Activated T-helper 1 cell treated with anti-CD3 and anti-CD28 coated beads, Interleukin-2, amount 50 U/mL, for 16 hours (primary cell): ENCODE data around the gene UBE2E3.
"Not testable (repeated sequence)": the region's sequence is repeated elsewhere in the genome, so short reads cannot be mapped to it uniquely, and the experiment has no call there.

Experiments
- DNase-seq, 2 donors: peaks; one replicate each; pipeline ENCODE4 v3.0.0-alpha.2; 2020; ENCODE audit warnings: low read depth in 1 of 2, low spot score in 1 of 2

Gene UBE2E3

GRCh38 chr2:181025004-181025403 is 44.6 kb downstream of the UBE2E3 start:
- DNase-seq: no peak

DNA sequence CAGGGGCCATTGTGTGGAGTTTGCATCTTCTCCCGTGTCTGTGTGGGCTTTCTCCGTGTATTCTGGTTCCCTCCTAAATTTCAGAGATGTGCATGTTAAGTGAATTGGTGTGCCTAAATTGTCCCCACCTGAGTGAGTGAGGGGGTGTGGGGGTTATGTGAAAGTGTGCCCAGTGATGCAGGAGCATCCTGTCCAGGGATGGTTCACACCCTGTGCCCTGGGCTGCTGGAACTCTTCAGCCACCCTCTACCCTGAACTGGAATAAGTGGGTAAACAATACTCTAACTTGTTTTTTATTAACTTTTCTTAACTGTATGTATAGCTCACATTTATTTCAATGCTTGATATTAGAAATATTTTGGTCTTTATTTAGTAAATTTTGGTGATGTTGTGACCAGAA is 56.0 kb downstream of the UBE2E3 start:
- DNase-seq: no peak

- no peak for DNase-seq
These were observed 56.6 kb downstream of the UBE2E3 start for GRCh38 chr2:181036848-181037603.

DNA sequence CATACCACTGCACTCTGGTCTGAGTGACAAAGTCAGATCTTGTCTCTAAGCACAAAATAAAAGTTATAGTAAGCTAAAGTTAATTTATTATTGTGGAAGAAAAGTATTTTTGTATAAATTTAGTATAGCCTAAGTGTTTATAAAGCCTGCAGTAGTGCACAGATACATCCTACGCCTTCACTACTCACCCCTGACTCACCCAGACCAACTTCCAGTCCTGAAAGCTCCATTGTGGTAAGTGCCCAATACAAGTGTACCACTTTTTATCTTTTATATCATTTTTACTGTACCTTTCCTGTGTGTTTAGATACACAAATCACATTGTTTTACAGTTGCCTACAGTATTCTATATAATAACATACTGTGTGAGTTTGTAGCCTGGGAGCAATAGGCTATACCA is 57.5 kb downstream of the UBE2E3 start:
- DNase-seq: no peak

GRCh38 chr2:181038796-181039195 is 58.4 kb downstream of the UBE2E3 start:
- DNase-seq: no peak

DNA sequence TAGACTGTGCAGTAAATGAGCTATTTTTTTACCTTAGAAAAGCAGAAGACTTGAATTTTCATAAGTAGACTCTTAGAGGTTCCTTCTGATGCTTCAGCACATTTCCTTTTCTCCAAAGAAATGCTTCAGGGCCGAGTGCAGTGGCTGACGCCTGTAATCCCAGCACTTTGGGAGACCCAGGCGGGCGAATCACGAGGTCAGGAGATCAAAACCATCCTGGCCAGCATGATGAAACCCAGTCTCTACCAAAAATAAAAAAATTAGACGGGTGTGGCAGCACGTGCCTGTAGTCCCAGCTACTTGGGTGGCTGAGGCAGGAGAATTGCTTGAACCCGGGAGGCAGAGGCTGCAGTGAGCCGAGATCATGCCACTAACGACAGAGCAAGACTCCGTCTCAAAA is 60.4 kb downstream of the UBE2E3 start:
- not testable (repeated sequence) for DNase-seq

- no peak for DNase-seq
These were observed 61.3 kb downstream of the UBE2E3 start for GRCh38 chr2:181041661-181042060.

DNA sequence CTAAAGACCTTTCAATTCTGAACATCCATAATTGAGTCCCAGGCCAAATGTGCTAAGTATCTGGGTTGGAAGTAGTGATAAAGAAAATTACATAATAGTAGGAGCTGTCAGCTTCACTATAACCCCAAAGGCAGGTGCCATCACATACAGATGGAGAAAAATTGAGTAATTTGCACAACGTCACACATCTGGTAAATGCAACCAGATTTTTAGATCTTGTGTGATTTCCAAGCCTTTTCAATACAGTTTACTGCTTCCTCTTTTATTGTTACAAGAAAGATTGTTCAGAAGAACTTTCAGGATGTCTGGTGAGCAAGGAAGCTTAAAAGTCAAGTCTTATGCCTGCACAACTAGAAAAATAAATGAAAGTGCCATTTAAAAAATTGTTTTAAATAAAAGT is 62.3 kb downstream of the UBE2E3 start:
- no peak for DNase-seq

- no peak for DNase-seq
These were observed 66.4 kb downstream of the UBE2E3 start for GRCh38 chr2:181046833-181047232.

DNA sequence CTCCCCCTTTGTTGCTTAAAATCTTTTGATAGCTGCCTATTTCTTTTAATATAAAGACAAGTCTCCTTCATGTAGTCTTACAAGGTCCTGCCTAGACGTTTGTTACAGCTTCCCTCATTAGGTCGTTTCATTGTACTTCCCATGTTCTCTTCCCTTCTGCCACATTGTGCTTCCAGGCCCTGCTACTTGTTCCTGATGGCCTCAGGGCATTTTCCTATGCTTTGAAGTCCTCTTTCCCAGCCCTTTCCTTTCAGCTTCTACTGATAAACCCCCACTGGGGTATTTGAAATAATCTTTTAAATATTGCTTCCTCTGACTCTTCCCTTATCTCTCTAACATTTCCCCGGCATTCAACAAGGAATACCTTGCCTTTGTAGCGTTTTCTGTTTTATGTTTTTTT is 67.4 kb downstream of the UBE2E3 start:
- DNase-seq: no peak

GRCh38 chr2:181051861-181052522 is 71.6 kb downstream of the UBE2E3 start:
- no peak for DNase-seq

GRCh38 chr2:181052523-181052891 is 72.1 kb downstream of the UBE2E3 start:
- no peak for DNase-seq

DNA sequence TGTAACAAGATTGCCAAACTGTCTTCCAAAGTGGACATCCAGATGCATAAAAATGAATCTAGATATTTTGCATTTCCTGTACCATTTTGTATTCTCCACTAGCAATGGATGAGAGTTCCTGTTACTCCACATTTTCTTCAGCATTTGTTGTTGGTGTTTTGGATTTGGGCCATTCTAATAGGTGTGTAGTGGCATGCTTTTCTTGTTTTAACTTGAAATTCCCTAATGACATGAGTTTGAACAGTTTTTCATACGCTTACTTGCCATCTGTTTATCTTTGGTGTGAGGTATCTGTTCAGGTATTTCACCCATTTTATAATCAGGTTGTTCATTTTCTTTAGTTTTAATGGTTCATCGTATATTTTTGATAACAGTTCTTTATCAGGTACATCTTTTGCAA is 73.9 kb downstream of the UBE2E3 start:
- no peak for DNase-seq

GRCh38 chr2:181054843-181055242 is 74.4 kb downstream of the UBE2E3 start:
- no peak for DNase-seq

DNA sequence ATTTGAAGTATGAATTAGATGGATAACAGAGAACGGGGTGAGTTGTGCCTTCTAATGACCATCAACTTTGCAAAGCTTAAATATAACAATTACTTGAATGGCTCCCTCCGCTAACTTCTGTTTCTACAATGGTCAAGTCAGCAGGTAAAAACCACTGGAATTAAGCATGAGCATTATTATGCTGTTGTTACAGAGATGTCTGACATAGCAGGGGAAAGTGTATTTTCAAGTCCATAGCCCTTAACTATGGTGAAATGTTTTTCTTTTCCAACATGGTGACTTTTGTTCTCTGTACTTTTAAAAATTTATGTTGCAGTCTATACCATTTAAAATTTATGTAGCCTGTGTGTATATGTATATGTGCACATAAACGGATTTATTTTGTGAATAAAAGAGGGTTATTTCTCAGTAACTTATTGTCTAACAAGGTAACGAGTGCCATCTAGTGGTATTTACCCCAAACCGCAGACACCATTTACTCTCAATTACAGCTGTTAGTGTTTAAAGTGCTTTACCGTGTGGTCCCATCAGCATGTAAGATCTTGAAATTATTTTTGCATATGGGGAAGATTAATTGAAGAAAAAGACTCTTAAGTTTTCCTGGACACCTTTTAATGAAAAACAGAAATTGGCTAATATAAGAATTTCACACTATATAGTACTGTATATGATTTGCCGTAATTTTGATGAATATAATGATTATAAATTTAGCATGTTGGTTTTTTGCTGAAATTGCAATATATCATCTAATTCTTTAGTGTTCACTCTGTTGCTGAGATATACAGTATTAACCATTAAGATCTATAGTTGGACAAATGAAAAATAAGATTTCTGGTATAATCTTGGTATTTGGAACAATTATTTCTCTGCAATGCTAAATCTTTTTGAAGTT is 78.2 kb downstream of the UBE2E3 start:
- no peak for DNase-seq

DNA sequence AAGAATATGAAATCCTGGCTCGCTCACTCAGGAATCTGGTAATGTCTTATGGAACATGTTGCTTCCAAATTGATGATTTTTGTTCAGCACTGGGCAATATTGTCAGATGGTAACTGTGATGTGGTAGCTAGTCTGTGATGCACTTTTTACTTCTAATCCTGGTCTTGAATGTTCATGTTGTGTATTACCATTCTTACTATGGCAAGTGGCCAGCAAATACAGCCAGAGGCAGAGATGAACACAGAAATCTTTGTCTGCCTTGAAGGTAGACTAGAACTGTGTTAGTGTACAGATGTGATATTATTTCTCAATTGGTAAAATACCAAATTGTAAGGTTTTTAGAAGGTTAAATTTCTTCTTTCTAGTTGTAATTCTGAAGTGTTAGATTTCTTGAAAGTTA is 83.3 kb downstream of the UBE2E3 start:
- no peak for DNase-seq

- no peak for DNase-seq
These were observed 85.1 kb downstream of the UBE2E3 start for GRCh38 chr2:181065458-181065857.

DNA sequence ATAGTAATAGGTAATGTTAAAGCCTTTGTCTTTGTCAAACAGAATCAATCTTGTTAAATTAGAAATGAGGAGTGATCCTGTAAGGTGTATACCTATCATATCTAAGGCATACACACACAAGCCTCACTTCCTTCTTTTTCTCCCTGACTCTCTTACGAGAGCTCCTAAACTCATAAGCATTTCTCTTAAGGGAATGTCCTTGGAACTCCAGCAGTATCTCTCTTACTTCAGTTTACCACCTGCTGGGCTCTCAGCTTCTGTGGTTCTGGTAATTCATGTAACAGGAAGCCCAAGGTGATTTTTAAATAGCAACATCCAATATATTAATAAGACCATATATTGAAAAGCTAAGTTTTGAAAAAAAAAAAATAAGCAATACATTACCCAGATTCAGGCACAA is 85.9 kb downstream of the UBE2E3 start:
- no peak for DNase-seq

DNA sequence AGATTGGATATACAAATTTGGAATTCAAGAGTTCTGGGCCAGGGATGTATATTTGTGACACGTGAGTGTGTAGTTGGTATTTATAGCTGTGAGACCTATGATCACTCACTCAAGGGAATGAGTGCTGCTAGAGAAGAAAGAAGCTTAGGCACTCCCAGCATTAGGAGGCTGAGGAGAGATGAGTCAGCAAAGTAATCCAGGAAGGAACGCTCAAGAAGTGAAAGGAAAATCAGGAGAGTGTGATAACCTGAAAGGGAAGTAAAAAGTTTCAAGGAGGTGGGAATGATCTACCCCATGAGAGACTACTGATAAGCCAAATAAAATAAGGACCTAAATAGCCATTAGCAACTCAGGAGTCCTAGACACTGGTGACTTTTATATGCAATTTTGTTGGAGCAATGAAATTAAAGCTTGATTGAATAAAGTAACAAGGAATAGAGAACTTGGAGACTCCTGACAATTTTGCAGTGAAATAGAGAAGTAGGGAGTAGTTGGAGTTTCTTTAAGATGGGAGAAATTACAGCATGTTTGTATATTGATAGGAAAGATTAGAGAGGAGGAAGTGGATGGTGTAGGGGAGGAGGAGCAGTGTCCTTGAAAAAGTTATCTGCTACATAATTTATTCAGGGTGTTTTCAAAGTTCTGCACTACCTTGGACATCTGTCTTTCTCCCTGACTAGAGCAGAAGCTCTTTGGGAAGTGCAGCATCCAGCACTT is 89.9 kb downstream of the UBE2E3 start:
- no peak for DNase-seq

GRCh38 chr2:181070836-181071200 is 90.4 kb downstream of the UBE2E3 start:
- DNase-seq: no peak

GRCh38 chr2:181072486-181073235 is 92.3 kb downstream of the UBE2E3 start:
- no peak for DNase-seq
